PC-3 (cell line): Measurements from ENCODE around the gene SLC1A7. TPM values are rescaled to one million over a fixed set of nuclear protein-coding genes. Genes with fewer than 3 reads are reported as not detected.

Experiments used
- ATAC-seq: fragments of 200-7000 bp; cut with Tn5 transposase; 2 replicates; pipeline ENCODE4 v1.9.1; 2020; ENCODE audit warnings: mild to moderate bottlenecking, moderate library complexity
- BruUV-seq: library from RNA; stranded (reverse); fragments of 400-500 nt; replicated peaks from 2 replicates; lab custom pipeline; 2021; lab: Mats Ljungman, UMichigan
- CTCF ChIA-PET: fragments of 300-600 bp; sonication (Branson Sonifier 250); formaldehyde crosslinking; loops from one replicate; lab custom pipeline; 2022; ENCODE audit warnings: antibody characterized with exemption; lab: Charles Lee
- POLR2A ChIA-PET: fragments of 300-600 bp; sonication (Branson Sonifier 250); formaldehyde crosslinking; loops from one replicate; lab custom pipeline; 2022; ENCODE audit warnings: antibody characterized with exemption; ENCODE audit not compliant: unreplicated experiment; lab: Charles Lee
- DNase-seq: peaks from one replicate; pipeline ENCODE4 v3.0.0-alpha.2; 2015
- H2AFZ ChIP-seq: fragments of 300-600 bp; sonication (generic); 2 replicates; pipeline ENCODE4 v1.6.0; 2016; ENCODE audit warnings: antibody characterized with exemption, low read length
- H3F3A ChIP-seq: fragments of 300-600 bp; sonication (generic); one replicate; pipeline ENCODE4 v1.6.0; 2017; ENCODE audit warnings: antibody characterized with exemption, low read length, control low read depth, mild to moderate bottlenecking; ENCODE audit not compliant: unreplicated experiment
- H3K27ac ChIP-seq: fragments of 300-600 bp; sonication (generic); 2 replicates; pipeline ENCODE4 v1.5.1; 2016; ENCODE audit warnings: mild to moderate bottlenecking, low read length
- H3K27me3 ChIP-seq: fragments of 300-600 bp; sonication (generic); 2 replicates; pipeline ENCODE4 v1.6.1; 2016; ENCODE audit warnings: low read length, mixed read lengths
- H3K36me3 ChIP-seq: fragments of 300-600 bp; sonication (generic); 2 replicates; pipeline ENCODE4 v1.6.1; 2016; ENCODE audit warnings: low read depth, mixed run types, low read length, mixed read lengths
- H3K4me1 ChIP-seq: fragments of 300-600 bp; sonication (generic); 2 replicates; pipeline ENCODE4 v1.5.1; 2016; ENCODE audit warnings: low read length; ENCODE audit not compliant: insufficient read depth
- H3K4me2 ChIP-seq: fragments of 300-600 bp; sonication (generic); 2 replicates; pipeline ENCODE4 v1.6.0; 2016; ENCODE audit warnings: low read length
- H3K4me3 ChIP-seq: fragments of 300-600 bp; sonication (generic); 2 replicates; pipeline ENCODE4 v1.5.1; 2016; ENCODE audit warnings: mild to moderate bottlenecking, low read length, mixed read lengths
- H3K79me2 ChIP-seq: fragments of 300-600 bp; sonication (generic); 2 replicates; pipeline ENCODE4 v1.6.1; 2017; ENCODE audit warnings: low read length, mixed read lengths
- H3K9ac ChIP-seq: fragments of 300-600 bp; sonication (generic); 2 replicates; pipeline ENCODE4 v1.6.0; 2016; ENCODE audit warnings: mild to moderate bottlenecking, low read length
- H3K9me2 ChIP-seq: fragments of 300-600 bp; sonication (generic); replicated peaks from 2 replicates; pipeline ENCODE4 v1.6.1; 2016; ENCODE audit warnings: mixed run types, low read length, mixed read lengths
- H3K9me3 ChIP-seq: fragments of 300-600 bp; sonication (generic); 2 replicates; pipeline ENCODE4 v1.6.1; 2016; ENCODE audit warnings: low read length, mixed read lengths
- H4K20me1 ChIP-seq: fragments of 300-600 bp; sonication (generic); 2 replicates; pipeline ENCODE4 v1.6.1; 2016; ENCODE audit warnings: low read length, mixed read lengths
- CTCF ChIP-seq: fragments of 300-600 bp; sonication (generic); conservative IDR thresholded peaks from 2 replicates; pipeline ENCODE4 v1.5.1; 2017; ENCODE audit warnings: antibody characterized with exemption, low read depth, mild to moderate bottlenecking, low read length
- EZH2 ChIP-seq: fragments of 300-600 bp; sonication (generic); IDR thresholded peaks from one replicate; pipeline ENCODE4 v1.6.1; 2017; ENCODE audit warnings: antibody characterized with exemption, mild to moderate bottlenecking, low read length; ENCODE audit not compliant: unreplicated experiment
- EZH2phosphoT487 ChIP-seq: fragments of 300-600 bp; sonication (generic); IDR thresholded peaks from 2 replicates; pipeline ENCODE4 v1.6.1; 2018; ENCODE audit warnings: mild to moderate bottlenecking, antibody characterized with exemption, low read length, borderline replicate concordance
- intact Hi-C: fragments of 100-400 bp; cut with micrococcal nuclease; formaldehyde crosslinking; loops from 2 replicates; pipeline ENCODE4 v1.9.0; 2023
- total RNA-seq: library from RNA; depleted of rRNA; stranded (reverse); fragments of >200 nt; gene quantifications from 2 replicates; pipeline ENCODE4 v1.2.3, GENCODE V29; 2014

Gene SLC1A7
- total RNA-seq, 1 experiment from 2014 or later, result 0.26 TPM

- peak overlapping the region; percentile 38 for H3K9ac ChIP-seq
- peak; percentile 65 for TF ChIP-seq CTCF
- no peak for TF ChIP-seq EZH2
- ATAC-seq (peak; percentile 93), DNase-seq (peak; percentile 91)
- no TSS peak for BruUV-seq
- no peaks in the 10 kb centered on the region for H3F3A ChIP-seq
- ChIA-PET POLR2A (no interaction called here), CTCF (interaction anchor here (0.5 to 1.3 kb wide), 6 partner anchors 19 to 1053 kb away, joined by 3 to 8 read pairs (median 4); partner anchors contain the start of gene ECHDC2)
- peak overlapping the region; percentile 61 for H3K4me2 ChIP-seq
- H3K9me2 ChIP-seq, result no peaks in the 10 kb centered on the region
- H3K4me1 ChIP-seq, result peaks cover 33% of the 10 kb centered on the region
- H3K79me2 ChIP-seq, result no peaks in the 10 kb centered on the region
- H3K27ac ChIP-seq, result peak overlapping the region; percentile 83
- H3K27me3 ChIP-seq, result no peaks in the 10 kb centered on the region
- no peaks in the 10 kb centered on the region for H3K9me3 ChIP-seq
- H4K20me1 ChIP-seq, result no peaks in the 10 kb centered on the region
- intact Hi-C loops, result loop anchor here (1.0 to 10.0 kb wide), 5 partner anchors 28 to 1122 kb away; partner anchors contain the start of genes BTF3L4 and TXNDC12
- H2AFZ ChIP-seq, result peak overlapping the region; percentile 39
- no peaks in the 10 kb centered on the region for H3K36me3 ChIP-seq
- H3K4me3 ChIP-seq, result peak overlapping the region; percentile 37; the same call in 1 of the 2 replicates
Observed at GRCh38 chr1:53176452-53177208, 34.2 kb upstream of the SLC1A7 start.

- Histone ChIP-seq H3K4me3 (no peak overlapping the region), H3K4me1 (peaks cover 33% of the 10 kb centered on the region), H3K9me2 (no peaks in the 10 kb centered on the region), H2AFZ (no peak overlapping the region), H3K79me2 (no peaks in the 10 kb centered on the region), H3K9ac (no peak overlapping the region), H3K9me3 (no peaks in the 10 kb centered on the region), H3K4me2 (no peak overlapping the region), H3F3A (no peaks in the 10 kb centered on the region), H3K27ac (peak overlapping the region; percentile 83), H3K36me3 (no peaks in the 10 kb centered on the region), H4K20me1 (no peaks in the 10 kb centered on the region), H3K27me3 (no peaks in the 10 kb centered on the region)
- no TSS peak for BruUV-seq
- intact Hi-C loops, result loop anchor here (5.0 to 10.0 kb wide), 2 partner anchors 128 to 1120 kb away; partner anchors contain the start of genes BTF3L4 and TXNDC12
- DNase-seq, result no peak
- TF ChIP-seq CTCF, result no peak
- TF ChIP-seq EZH2, result no peak
- TF ChIP-seq EZH2phosphoT487, result no peak
- no peak for ATAC-seq
- ChIA-PET CTCF (no interaction called here), POLR2A (no interaction called here)
Observed at GRCh38 chr1:53174971-53175913, 32.8 kb upstream of the SLC1A7 start.
